SU-DHL-6 (cell line): ENCODE data around the gene B4GALT3.

Experiments used
- H2AFZ ChIP-seq: fragments of 200-600 bp; sonication (generic); 2 replicates; pipeline ENCODE4 v1.6.1; 2014; ENCODE audit warnings: low read depth, mild to moderate bottlenecking, moderate library complexity, mixed read lengths, antibody characterized with exemption, low read length; ENCODE audit not compliant: severe bottlenecking
- H3F3A ChIP-seq: fragments of 200-600 bp; shearing (Covaris generic); 2 replicates; pipeline ENCODE4 v1.6.0; 2016; ENCODE audit warnings: antibody characterized with exemption, mild to moderate bottlenecking; ENCODE audit not compliant: insufficient read depth
- H3K27ac ChIP-seq: fragments of 200-600 bp; sonication (generic); 2 replicates; pipeline ENCODE4 v1.5.1; 2016; ENCODE audit warnings: low read depth, mild to moderate bottlenecking, low read length, moderate library complexity, mixed read lengths
- H3K27me3 ChIP-seq: fragments of 200-600 bp; sonication (generic), shearing (Covaris generic); 2 replicates; pipeline ENCODE4 v1.6.0; 2014; ENCODE audit warnings: mild to moderate bottlenecking, low read length
- H3K36me3 ChIP-seq: fragments of 200-600 bp; sonication (generic); 2 replicates; pipeline ENCODE4 v1.6.1; 2014; ENCODE audit warnings: mild to moderate bottlenecking, low read length, mixed read lengths
- H3K4me2 ChIP-seq: fragments of 300-600, 200-600 bp; shearing (Covaris generic), sonication (generic); 2 replicates; pipeline ENCODE4 v1.6.0; 2014; ENCODE audit warnings: low read length, low read depth, mild to moderate bottlenecking; ENCODE audit not compliant: poor library complexity, severe bottlenecking
- H3K4me3 ChIP-seq: fragments of 200-600 bp; sonication (generic); 2 replicates; pipeline ENCODE4 v1.5.1; 2014; ENCODE audit warnings: antibody characterized with exemption, low read length, mild to moderate bottlenecking, mixed read lengths; ENCODE audit not compliant: insufficient read depth, poor library complexity, severe bottlenecking
- H3K79me2 ChIP-seq: fragments of 200-600 bp; sonication (generic); 2 replicates; pipeline ENCODE4 v1.6.1; 2014; ENCODE audit warnings: mild to moderate bottlenecking, low read length, moderate library complexity; ENCODE audit not compliant: insufficient read depth
- H3K9ac ChIP-seq: fragments of 200-600 bp; sonication (generic); 2 replicates; pipeline ENCODE4 v1.7.0; 2014; ENCODE audit warnings: mild to moderate bottlenecking, low read length
- H3K9me2 ChIP-seq: fragments of 200-600 bp; sonication (generic); replicated peaks from 2 replicates; pipeline ENCODE4 v1.6.1; 2014; ENCODE audit warnings: low read length; ENCODE audit not compliant: insufficient read depth
- H3K9me3 ChIP-seq: fragments of 200-600 bp; sonication (generic); 2 replicates; pipeline ENCODE4 v1.6.1; 2014; ENCODE audit warnings: low read length, mixed read lengths; ENCODE audit not compliant: insufficient read depth
- H4K20me1 ChIP-seq: fragments of 200-600 bp; sonication (generic); 2 replicates; pipeline ENCODE4 v1.6.1; 2014; ENCODE audit warnings: low read depth, mild to moderate bottlenecking, antibody characterized with exemption, low read length, moderate library complexity, mixed read lengths
- EZH2phosphoT487 ChIP-seq: fragments of 200-600 bp; sonication (generic), shearing (Covaris generic); conservative IDR thresholded peaks from 2 replicates; pipeline ENCODE4 v1.6.1; 2018; ENCODE audit warnings: mild to moderate bottlenecking, antibody characterized with exemption, low read length, moderate library complexity, mixed read lengths
- TF ChIP-seq, protein P1 (sequence below): fragments of 200-600 bp; sonication (generic); IDR thresholded peaks from one replicate; pipeline ENCODE4 v1.5.1; 2017; ENCODE audit warnings: antibody characterized with exemption, mild to moderate bottlenecking, low read length, moderate library complexity; ENCODE audit not compliant: insufficient read depth, poor library complexity, severe bottlenecking

B4GALT3 gene

DNA sequence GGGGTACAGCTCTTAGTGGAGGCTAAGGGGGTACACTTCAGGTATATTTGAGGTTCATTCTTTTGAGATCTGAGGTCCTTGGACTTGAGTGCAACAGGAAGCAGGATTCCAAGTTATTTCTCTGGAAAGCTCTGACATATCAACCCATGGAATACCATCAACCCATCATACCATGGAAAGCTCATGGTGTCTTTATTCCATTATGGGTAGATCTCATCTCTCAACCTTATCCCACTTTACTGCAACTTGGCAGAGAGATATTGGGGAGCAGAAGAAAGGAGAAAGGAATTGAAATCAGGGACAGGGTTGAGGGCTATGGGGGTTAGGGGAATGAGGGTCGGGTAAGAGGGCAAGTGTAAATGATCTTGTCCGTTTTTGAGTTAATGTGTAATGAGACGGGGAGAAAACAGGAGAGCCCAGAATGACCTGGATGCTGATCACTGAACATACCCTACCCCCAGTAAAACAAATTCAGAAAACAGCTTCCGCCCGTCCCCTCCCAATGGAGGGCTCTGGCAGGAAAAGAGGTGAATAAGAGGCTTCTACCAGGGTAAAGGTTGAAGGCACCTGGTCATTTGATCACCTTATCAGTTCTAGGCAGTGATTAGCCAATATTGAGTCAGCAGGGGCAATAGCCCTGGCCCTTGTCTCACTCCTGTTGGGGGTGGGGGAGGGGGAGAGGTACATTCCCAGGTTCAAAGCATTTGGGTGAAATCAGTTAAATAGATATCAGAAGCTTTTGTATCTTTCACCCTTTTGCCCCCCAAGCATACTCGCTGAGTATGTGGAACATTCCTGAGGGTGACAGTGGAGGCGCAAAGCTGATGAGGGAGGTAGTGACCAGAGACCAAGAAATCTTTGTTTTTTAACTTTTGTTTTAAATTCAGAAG is 46.7 kb upstream of the B4GALT3 start:
- H3K27me3 ChIP-seq: no peaks in the 10 kb centered on the region
- H3K79me2 ChIP-seq: no peaks in the 10 kb centered on the region
- no peak overlapping the region for H3K4me2 ChIP-seq
- H4K20me1 ChIP-seq: no peaks in the 10 kb centered on the region
- H3K27ac ChIP-seq: no peak overlapping the region
- no peak overlapping the region for H3K9ac ChIP-seq
- no peak overlapping the region for H3K4me3 ChIP-seq
- no peaks in the 10 kb centered on the region for H3K36me3 ChIP-seq
- H3K9me3 ChIP-seq: no peaks in the 10 kb centered on the region
- H3F3A ChIP-seq: no peaks in the 10 kb centered on the region
- no peak overlapping the region for H2AFZ ChIP-seq
- no peak for TF ChIP-seq EZH2phosphoT487
- TF ChIP-seq, protein P1, sequence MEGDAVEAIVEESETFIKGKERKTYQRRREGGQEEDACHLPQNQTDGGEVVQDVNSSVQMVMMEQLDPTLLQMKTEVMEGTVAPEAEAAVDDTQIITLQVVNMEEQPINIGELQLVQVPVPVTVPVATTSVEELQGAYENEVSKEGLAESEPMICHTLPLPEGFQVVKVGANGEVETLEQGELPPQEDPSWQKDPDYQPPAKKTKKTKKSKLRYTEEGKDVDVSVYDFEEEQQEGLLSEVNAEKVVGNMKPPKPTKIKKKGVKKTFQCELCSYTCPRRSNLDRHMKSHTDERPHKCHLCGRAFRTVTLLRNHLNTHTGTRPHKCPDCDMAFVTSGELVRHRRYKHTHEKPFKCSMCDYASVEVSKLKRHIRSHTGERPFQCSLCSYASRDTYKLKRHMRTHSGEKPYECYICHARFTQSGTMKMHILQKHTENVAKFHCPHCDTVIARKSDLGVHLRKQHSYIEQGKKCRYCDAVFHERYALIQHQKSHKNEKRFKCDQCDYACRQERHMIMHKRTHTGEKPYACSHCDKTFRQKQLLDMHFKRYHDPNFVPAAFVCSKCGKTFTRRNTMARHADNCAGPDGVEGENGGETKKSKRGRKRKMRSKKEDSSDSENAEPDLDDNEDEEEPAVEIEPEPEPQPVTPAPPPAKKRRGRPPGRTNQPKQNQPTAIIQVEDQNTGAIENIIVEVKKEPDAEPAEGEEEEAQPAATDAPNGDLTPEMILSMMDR: no peak
- H3K9me2 ChIP-seq: no peaks in the 10 kb centered on the region

DNA sequence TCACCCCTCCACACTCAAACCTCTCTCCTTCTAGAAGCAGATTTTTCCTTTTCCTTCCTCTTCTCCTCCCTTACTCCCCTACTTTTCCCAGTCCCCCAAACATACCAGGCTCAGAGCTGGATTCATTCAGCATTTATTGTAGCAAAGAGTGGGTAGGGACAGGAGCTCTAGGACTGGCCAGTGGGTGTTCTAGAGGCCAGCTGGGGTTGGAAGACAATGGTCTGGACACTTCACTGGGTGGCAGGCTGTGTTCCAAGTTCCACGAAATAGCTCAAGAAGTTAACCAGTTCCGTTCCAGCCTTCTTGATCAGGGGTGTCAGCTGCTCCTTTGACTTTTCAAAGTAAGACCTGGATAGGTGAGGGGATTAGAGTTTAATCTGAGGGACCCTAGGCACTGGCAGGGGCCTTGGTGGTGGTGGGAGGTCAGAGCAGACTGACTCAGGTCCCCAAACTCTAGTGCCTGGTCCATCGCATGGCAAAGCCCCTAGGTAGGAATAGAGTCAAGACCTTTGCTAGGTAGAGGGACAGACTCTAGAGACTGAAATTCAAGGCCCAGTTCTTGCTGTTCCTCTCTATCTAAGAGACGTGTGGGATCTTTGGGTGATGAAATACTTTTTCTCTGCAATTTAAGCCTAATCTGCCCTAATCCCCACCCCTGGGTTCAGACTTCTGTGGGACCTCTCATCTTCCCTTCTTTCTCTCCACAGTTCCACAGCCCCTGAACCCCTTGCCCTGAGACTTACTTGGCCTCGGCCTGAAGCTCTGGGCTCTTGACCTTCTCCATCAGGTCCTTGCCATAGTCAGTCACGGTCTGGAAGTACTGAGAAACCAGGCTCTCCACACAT is 45.1 kb upstream of the B4GALT3 start:
- Histone ChIP-seq H4K20me1 (no peaks in the 10 kb centered on the region), H3K9me2 (no peaks in the 10 kb centered on the region), H3K79me2 (no peaks in the 10 kb centered on the region), H3K27ac (no peak overlapping the region), H3K36me3 (no peaks in the 10 kb centered on the region), H3K9ac (no peak overlapping the region), H3K4me3 (no peak overlapping the region), H2AFZ (no peak overlapping the region), H3F3A (no peaks in the 10 kb centered on the region), H3K27me3 (no peaks in the 10 kb centered on the region), H3K4me2 (no peak overlapping the region), H3K9me3 (no peaks in the 10 kb centered on the region)
- TF ChIP-seq, protein P1: no peak
- no peak for TF ChIP-seq EZH2phosphoT487

DNA sequence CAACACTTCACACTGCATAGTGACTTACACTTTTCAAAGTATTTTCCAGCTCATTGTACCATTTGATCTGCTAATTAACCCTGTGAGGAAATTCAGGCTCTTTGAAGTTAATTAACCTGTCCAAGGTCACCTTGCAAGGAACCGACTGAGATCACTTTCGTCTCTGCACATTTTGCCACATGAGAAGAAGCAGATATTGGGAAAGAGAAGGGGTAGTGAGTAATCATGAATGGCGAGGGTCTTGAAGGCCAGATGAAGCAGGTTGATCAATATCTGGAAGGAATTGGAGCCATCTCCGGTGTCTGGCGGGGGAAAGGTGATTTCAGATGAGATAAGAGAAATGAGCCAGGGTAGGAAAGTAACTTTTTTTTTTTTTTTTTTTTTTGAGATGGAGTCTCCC is 42.7 kb upstream of the B4GALT3 start:
- Histone ChIP-seq H3K9ac (no peak overlapping the region), H3K27ac (no peak overlapping the region), H3K4me3 (no peak overlapping the region), H2AFZ (no peak overlapping the region), H3K9me2 (no peaks in the 10 kb centered on the region), H3K79me2 (no peaks in the 10 kb centered on the region), H3K4me2 (no peak overlapping the region), H3K27me3 (no peaks in the 10 kb centered on the region), H3K36me3 (no peaks in the 10 kb centered on the region), H3F3A (0 out of 2 replicates have a peak, but pooled peaks cover 4% of the 10 kb centered on the region), H4K20me1 (no peaks in the 10 kb centered on the region), H3K9me3 (no peaks in the 10 kb centered on the region)
- TF ChIP-seq, protein P1: no peak
- no peak for TF ChIP-seq EZH2phosphoT487
